HepG2 (cell line): ENCODE results near the gene SMARCB1. TPM values are rescaled to one million over a fixed set of nuclear protein-coding genes. Genes with fewer than 3 reads are reported as not detected.
A peak's percentile ranks its signal among the peaks of the same experiment; 100 is the strongest.

Experiments
- ADNP ChIP-seq: sonication (generic); formaldehyde crosslinking; IDR thresholded peaks from 2 replicates; pipeline ENCODE4 v1.4.0; 2020; ENCODE audit warnings: missing genetic modification reagents
- ATAD3A ChIP-seq: sonication (generic); formaldehyde crosslinking; IDR thresholded peaks from 2 replicates; pipeline ENCODE4 v1.4.0; 2020; ENCODE audit warnings: missing genetic modification reagents
- CHD4 ChIP-seq: fragments of 200-600 bp; sonication (generic); IDR thresholded peaks from 2 replicates; pipeline ENCODE4 v1.7.0; 2017; ENCODE audit warnings: mild to moderate bottlenecking, low read length, borderline replicate concordance
- GPN1 ChIP-seq: sonication (generic); formaldehyde crosslinking; IDR thresholded peaks from 2 replicates; pipeline ENCODE4 v1.5.1; 2020; ENCODE audit warnings: missing genetic modification reagents, borderline replicate concordance
- JDP2 ChIP-seq: sonication (generic); formaldehyde crosslinking; IDR thresholded peaks from 2 replicates; pipeline ENCODE4 v1.8.1; 2022; ENCODE audit warnings: missing genetic modification reagents, borderline replicate concordance
- MEIS2 ChIP-seq: sonication (generic); formaldehyde crosslinking; IDR thresholded peaks from 2 replicates; pipeline ENCODE4 v1.9.0; 2021; ENCODE audit warnings: mild to moderate bottlenecking, missing genetic modification reagents
- PRPF4 ChIP-seq: fragments of 200-400 bp; formaldehyde crosslinking; IDR thresholded peaks from 2 replicates; pipeline ENCODE4 v1.6.1; 2016; ENCODE audit warnings: low read length, low read depth; ENCODE audit not compliant: poor library complexity, severe bottlenecking
- RAD51 ChIP-seq: fragments of 450-650 bp; IDR thresholded peaks from 2 replicates; pipeline ENCODE4 v1.6.1; 2016; ENCODE audit warnings: borderline replicate concordance
- RARG ChIP-seq: sonication (generic); formaldehyde crosslinking; IDR thresholded peaks from 2 replicates; pipeline ENCODE4 v1.4.0; 2020; ENCODE audit warnings: low read depth, mild to moderate bottlenecking, missing genetic modification reagents
- SOX6 ChIP-seq, 2 experiments: fragments of 450-650 bp in 1 of 2; sonication (generic) in 1 of 2; formaldehyde crosslinking in 1 of 2; IDR thresholded peaks; 2 replicates each; pipeline versions ENCODE4 v1.4.0 to v1.6.1; 2017 to 2020; ENCODE audit warnings: antibody characterized with exemption in 1 of 2, mild to moderate bottlenecking in 1 of 2, missing genetic modification reagents in 1 of 2
- TAF15 ChIP-seq: fragments of 200-400 bp; formaldehyde crosslinking; IDR thresholded peaks from one replicate; pipeline ENCODE4 v1.6.1; 2018; ENCODE audit warnings: mild to moderate bottlenecking, low read depth, low read length; ENCODE audit not compliant: poor library complexity, severe bottlenecking
- ZNF256 ChIP-seq: sonication (generic); formaldehyde crosslinking; conservative IDR thresholded peaks from 2 replicates; pipeline ENCODE4 v1.4.0; 2020; ENCODE audit warnings: missing genetic modification reagents
- ZNF260 ChIP-seq: sonication (generic); formaldehyde crosslinking; IDR thresholded peaks from 2 replicates; pipeline ENCODE4 v1.4.0; 2020; ENCODE audit warnings: missing genetic modification reagents, low read depth, mild to moderate bottlenecking, borderline replicate concordance
- ZNF34 ChIP-seq: sonication (generic); formaldehyde crosslinking; IDR thresholded peaks from 2 replicates; pipeline ENCODE4 v1.4.0; 2020; ENCODE audit warnings: mild to moderate bottlenecking, missing genetic modification reagents, borderline replicate concordance
- ZNF343 ChIP-seq: sonication (generic); formaldehyde crosslinking; IDR thresholded peaks from 2 replicates; pipeline ENCODE4 v1.4.0; 2020; ENCODE audit warnings: mild to moderate bottlenecking, missing genetic modification reagents
- ZNF354B ChIP-seq: sonication (generic); formaldehyde crosslinking; IDR thresholded peaks from 2 replicates; pipeline ENCODE4 v1.8.0; 2022; ENCODE audit warnings: mild to moderate bottlenecking, missing genetic modification reagents
- ZNF558 ChIP-seq: sonication (generic); formaldehyde crosslinking; IDR thresholded peaks from 2 replicates; pipeline ENCODE4 v1.9.0; 2022; ENCODE audit warnings: mild to moderate bottlenecking, missing genetic modification reagents, borderline replicate concordance
- ZNF569 ChIP-seq: sonication (generic); formaldehyde crosslinking; IDR thresholded peaks from 2 replicates; pipeline ENCODE4 v1.5.0; 2020; ENCODE audit warnings: mild to moderate bottlenecking, missing genetic modification reagents, moderate library complexity, borderline replicate concordance
- polyA plus RNA-seq, 8 experiments: library from polyadenylated mRNA; depleted of rRNA in 3 of 8; stranded (reverse) in 7 of 8; unstranded in 1 of 8; fragments of >200 nt; fragmentation: Illumina TruSeq in 4 of 8; extraction: Trizol in 4 of 8; gene quantifications; 2 replicates each; pipeline versions ENCODE4 v1.2.1 to v1.2.3, GENCODE V29; 2011 to 2016; ENCODE audit warnings: low read depth in 4 of 8, missing spikeins in 1 of 8, mixed read lengths in 1 of 8; ENCODE audit not compliant: insufficient read depth in 1 of 8
- total RNA-seq, 5 experiments: library from RNA; depleted of rRNA; stranded (reverse); fragments of >200 nt; fragmentation: Illumina TruSeq; extraction: Trizol; gene quantifications; 2 replicates each; pipeline ENCODE4 v1.2.3, GENCODE V29; 2016; ENCODE audit warnings: low read depth in 1 of 5
- TF ChIP-seq, protein P1 (sequence below): sonication (generic); formaldehyde crosslinking; IDR thresholded peaks from 2 replicates; pipeline ENCODE4 v1.5.0; 2020; ENCODE audit warnings: mild to moderate bottlenecking, missing genetic modification reagents, borderline replicate concordance
- TF ChIP-seq, protein P2 (sequence below): sonication (generic); formaldehyde crosslinking; IDR thresholded peaks from 2 replicates; pipeline ENCODE4 v1.4.0; 2020; ENCODE audit warnings: mild to moderate bottlenecking, missing genetic modification reagents
- TF ChIP-seq, protein P3 (sequence below): sonication (generic); formaldehyde crosslinking; conservative IDR thresholded peaks from 2 replicates; pipeline ENCODE4 v1.5.0; 2020; ENCODE audit warnings: missing genetic modification reagents

Gene SMARCB1
- total and polyA plus RNA-seq, 2 of the 13 experiments (the other 11 are each of a cell fraction or from before 2014, with no cell fraction given): 74.0 to 166 TPM

DNA sequence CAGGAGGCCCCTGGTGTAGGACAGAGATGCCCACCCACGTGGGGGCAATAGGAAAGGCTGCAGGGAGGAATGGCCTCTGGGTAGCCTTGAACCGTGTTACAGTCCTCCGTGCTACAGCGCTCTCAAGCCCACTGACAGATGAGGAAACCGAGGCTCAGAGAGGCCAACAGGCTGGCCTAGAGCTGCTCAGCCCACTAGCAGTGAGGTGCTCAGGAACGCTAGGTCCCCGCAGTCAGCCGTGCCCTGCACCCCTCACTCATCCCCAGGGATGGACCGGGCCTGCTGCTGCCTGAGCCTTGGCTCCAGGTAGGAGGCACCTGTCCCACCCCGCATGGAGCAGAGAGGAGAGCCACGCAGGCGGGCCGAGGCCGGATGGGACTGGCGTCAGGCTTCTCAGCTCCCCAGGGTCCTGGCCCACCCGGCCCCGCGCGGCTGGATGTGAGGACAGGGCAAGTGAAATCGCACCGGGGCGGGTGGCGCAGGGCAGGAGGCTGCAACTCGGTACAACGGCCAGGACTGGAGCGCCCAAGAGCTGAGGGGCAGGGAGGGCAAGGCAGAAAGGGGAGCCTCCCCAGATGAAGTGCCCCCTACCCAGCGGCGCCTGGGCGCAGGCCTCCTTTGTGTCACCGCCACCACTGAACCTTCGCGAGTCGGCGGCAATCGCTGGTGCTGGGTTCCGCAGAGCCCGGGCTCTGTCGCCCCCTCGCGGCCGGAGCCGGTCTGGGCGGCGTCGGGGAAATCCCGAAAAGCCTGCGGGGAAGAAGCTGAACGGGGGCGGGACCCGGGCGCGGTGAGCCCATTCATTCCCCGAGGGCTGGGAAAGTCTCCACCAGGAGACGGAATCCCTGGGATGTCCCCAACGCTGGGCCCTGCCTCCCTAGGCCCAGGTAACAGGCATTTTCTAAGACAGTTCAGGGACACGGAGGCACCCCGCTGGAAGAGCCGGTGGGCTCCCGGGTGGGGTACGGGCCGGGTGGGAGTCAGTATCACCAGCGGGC is 62.5 kb downstream of the SMARCB1 start (continued):
- TF ChIP-seq SOX6 (IDR thresholded peaks at IDR 0.05): no peak
- TF ChIP-seq SOX6 (CRISPR knock-in tag; IDR thresholded peaks at IDR 0.05): peak; percentile 77
- no peak for TF ChIP-seq ADNP (CRISPR knock-in tag)
- TF ChIP-seq ZNF256 (CRISPR knock-in tag): peak; percentile 44; the same call in 1 of the 2 replicates
- no peak for TF ChIP-seq RARG (CRISPR knock-in tag)
- no peak for TF ChIP-seq ZNF354B (CRISPR knock-in tag)
- no peak for TF ChIP-seq ZNF558
- TF ChIP-seq ZNF34 (CRISPR knock-in tag): no peak
- TF ChIP-seq GPN1 (CRISPR knock-in tag): no peak
- peak; percentile 54; the same call in 1 of the 2 replicates for TF ChIP-seq ZNF343 (CRISPR knock-in tag)
- TF ChIP-seq ZNF569: no peak
- no peak for TF ChIP-seq ATAD3A (CRISPR knock-in tag)
- TF ChIP-seq, protein P1, sequence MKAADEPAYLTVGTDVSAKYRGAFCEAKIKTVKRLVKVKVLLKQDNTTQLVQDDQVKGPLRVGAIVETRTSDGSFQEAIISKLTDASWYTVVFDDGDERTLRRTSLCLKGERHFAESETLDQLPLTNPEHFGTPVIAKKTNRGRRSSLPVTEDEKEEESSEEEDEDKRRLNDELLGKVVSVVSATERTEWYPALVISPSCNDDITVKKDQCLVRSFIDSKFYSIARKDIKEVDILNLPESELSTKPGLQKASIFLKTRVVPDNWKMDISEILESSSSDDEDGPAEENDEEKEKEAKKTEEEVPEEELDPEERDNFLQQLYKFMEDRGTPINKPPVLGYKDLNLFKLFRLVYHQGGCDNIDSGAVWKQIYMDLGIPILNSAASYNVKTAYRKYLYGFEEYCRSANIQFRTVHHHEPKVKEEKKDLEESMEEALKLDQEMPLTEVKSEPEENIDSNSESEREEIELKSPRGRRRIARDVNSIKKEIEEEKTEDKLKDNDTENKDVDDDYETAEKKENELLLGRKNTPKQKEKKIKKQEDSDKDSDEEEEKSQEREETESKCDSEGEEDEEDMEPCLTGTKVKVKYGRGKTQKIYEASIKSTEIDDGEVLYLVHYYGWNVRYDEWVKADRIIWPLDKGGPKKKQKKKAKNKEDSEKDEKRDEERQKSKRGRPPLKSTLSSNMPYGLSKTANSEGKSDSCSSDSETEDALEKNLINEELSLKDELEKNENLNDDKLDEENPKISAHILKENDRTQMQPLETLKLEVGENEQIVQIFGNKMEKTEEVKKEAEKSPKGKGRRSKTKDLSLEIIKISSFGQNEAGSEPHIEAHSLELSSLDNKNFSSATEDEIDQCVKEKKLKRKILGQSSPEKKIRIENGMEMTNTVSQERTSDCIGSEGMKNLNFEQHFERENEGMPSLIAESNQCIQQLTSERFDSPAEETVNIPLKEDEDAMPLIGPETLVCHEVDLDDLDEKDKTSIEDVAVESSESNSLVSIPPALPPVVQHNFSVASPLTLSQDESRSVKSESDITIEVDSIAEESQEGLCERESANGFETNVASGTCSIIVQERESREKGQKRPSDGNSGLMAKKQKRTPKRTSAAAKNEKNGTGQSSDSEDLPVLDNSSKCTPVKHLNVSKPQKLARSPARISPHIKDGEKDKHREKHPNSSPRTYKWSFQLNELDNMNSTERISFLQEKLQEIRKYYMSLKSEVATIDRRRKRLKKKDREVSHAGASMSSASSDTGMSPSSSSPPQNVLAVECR: peak; percentile 57; the same call in 1 of the 2 replicates
- TF ChIP-seq, protein P2, sequence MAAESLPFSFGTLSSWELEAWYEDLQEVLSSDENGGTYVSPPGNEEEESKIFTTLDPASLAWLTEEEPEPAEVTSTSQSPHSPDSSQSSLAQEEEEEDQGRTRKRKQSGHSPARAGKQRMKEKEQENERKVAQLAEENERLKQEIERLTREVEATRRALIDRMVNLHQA (CRISPR knock-in tag): no peak
- TF ChIP-seq JDP2 (CRISPR knock-in tag): no peak
- no peak for TF ChIP-seq RAD51
- TF ChIP-seq MEIS2 (CRISPR knock-in tag): no peak
- TF ChIP-seq CHD4: no peak
- peak; percentile 57 for TF ChIP-seq TAF15
- no peak for TF ChIP-seq PRPF4
- no peak for TF ChIP-seq ZNF260 (CRISPR knock-in tag)
- TF ChIP-seq, protein P3, sequence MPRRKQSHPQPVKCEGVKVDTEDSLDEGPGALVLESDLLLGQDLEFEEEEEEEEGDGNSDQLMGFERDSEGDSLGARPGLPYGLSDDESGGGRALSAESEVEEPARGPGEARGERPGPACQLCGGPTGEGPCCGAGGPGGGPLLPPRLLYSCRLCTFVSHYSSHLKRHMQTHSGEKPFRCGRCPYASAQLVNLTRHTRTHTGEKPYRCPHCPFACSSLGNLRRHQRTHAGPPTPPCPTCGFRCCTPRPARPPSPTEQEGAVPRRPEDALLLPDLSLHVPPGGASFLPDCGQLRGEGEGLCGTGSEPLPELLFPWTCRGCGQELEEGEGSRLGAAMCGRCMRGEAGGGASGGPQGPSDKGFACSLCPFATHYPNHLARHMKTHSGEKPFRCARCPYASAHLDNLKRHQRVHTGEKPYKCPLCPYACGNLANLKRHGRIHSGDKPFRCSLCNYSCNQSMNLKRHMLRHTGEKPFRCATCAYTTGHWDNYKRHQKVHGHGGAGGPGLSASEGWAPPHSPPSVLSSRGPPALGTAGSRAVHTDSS (CRISPR knock-in tag): no peak
